DMS 273 treated with DMSO at 0.1 percent for 48 hours (cell line): ENCODE data around the gene CSHL1.
A peak's percentile ranks its signal among the peaks of the same experiment; 100 is the strongest.
"Not testable (repeated sequence)": the region's sequence is repeated elsewhere in the genome, so short reads cannot be mapped to it uniquely, and the experiment has no call there.

ENCODE experiments used
- DNase-seq: peaks from one replicate; lab custom pipeline; 2025; lab: John Stamatoyannopoulos, UW

The CSHL1 gene

GRCh38 chr17:63918789-63919305, 7.8 kb upstream of the CSHL1 start, which contains the start of gene GH1:
TSS of gene GH1 (minus strand) at chr17:63918839. CDS start at chr17:63918776, 63 bp downstream.
- DNase-seq = not testable (repeated sequence)

DNA sequence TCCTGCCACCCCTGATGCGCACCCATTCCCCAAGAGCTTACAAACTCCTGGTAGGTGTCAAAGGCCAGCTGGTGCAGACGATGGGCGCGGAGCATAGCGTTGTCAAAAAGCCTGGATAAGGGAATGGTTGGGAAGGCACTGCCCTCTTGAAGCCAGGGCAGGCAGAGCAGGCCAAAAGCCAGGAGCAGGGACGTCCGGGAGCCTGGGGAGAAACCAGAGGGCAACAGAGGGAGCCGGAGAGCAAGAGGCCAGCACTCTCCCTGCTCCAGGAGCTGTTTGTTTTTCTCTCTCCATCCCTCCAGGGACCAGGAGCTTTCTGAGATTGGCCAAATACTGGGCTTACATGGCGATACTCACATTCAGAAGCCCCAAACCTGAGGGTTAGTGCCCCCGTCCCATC, 7.2 kb upstream of the CSHL1 start:
- no peak for DNase-seq

- DNase-seq = no peak
Measured at GRCh38 chr17:63917646-63918045, 6.6 kb upstream of the CSHL1 start.

DNA sequence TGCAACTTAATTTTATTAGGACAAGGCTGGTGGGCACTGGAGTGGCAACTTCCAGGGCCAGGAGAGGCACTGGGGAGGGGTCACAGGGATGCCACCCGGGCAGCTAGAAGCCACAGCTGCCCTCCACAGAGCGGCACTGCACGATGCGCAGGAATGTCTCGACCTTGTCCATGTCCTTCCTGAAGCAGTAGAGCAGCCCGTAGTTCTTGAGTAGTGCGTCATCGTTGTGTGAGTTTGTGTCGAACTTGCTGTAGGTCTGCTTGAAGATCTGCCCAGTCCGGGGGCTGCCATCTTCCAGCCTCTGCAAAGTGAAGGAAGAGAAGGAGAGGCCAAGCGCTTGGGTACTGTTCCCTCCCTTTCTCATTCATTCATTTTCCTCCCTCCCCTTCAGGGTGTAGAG, 6.1 kb upstream of the CSHL1 start:
- not testable (repeated sequence) for DNase-seq

GRCh38 chr17:63916566-63917185, 5.6 kb upstream of the CSHL1 start:
- DNase-seq = no peak

GRCh38 chr17:63915753-63916152, 4.7 kb upstream of the CSHL1 start:
- DNase-seq = not testable (repeated sequence)

DNA sequence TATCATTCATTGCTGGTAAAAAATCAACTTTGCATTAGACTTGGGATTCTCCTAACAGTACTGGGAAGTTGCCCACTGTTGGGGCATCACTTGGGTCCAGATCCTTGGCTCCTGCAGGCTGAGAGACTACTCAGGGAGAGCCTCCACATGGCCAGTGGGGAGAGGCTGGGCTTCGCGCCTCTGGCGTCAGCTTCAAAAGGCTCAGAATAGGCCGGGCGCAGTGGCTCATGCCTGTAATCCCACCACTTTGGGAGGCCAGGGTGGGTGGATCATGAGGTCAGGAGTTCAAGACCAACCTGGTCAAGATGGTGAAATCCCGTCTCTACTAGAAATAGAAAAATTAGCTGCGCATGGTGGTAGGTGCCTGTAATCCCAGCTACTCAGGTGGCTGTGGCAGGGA, 3.4 kb upstream of the CSHL1 start:
- DNase-seq = no peak

- DNase-seq = no peak
Measured at GRCh38 chr17:63911657-63912100, 621 bp upstream of the CSHL1 start.

DNA sequence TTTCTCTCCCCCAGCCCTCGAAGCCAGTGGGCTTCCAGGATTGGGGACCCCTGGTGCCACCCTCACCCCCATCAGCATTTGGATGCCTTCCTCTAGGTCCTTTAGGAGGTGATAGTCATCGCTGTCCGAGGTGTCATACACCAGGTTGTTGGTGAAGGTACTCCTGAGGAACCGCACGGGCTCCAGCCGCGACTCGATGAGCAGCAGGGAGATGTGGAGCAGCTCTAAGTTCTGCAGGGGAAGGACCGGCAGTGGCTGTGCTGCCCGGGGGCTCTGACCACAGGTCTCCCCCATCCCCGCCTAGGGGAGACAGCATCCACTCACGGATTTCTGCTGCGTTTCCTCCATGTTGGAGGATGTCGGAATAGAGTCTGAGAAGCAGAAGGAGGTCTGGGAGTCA, 962 bp downstream of the CSHL1 start:
- no peak for DNase-seq

GRCh38 chr17:63909586-63909985, 1.5 kb downstream of the CSHL1 start:
- not testable (repeated sequence) for DNase-seq

DNA sequence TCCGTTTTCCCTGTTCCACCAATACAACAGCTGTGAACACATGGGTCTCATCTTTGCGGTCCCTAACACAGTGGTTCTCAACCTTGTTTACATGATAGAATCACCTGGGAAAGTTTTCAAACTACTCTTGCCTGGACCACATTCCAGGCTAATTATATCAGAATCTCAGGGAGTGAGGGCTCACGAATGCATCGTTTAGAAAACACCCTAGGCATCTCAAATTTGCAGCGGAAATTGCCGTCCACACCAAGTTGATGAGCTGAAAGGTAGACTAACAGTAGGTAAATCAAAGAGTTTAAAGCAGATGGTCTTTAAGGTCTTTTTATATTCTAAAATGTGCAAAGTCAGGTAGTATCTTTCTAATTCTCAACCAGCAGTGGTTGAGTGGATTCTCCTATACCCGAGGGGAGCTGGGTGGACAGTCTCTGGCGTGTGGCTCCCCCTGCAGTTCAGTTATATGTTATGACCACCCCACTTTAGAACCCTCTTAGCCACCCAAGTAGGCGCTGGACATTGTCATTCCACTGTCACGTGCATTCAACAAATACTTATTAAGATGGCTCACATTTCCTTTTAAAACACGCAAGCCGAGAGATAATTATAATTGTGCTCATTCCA, 3.8 kb downstream of the CSHL1 start:
- DNase-seq = peak; percentile 8

DNA sequence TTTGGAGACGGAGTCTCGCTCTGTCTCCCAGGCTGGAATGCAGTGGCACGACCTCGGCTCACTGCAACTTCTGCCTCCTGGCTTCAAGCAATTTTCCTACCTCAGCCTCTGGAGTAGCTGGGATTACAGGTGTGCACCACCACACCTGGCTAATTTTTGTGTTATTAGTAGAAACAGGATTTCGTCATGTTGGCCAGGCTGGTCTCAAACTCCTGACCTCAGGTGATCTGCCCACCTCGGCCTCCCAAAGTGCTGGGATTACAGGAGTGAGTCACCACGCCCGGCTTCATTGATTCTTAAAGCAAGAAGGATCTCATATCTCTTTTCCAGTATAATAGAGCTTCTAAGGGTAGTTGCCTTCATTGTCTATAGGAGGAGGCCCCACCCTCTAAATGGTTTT, 6.3 kb downstream of the CSHL1 start:
- DNase-seq = not testable (repeated sequence)

DNA sequence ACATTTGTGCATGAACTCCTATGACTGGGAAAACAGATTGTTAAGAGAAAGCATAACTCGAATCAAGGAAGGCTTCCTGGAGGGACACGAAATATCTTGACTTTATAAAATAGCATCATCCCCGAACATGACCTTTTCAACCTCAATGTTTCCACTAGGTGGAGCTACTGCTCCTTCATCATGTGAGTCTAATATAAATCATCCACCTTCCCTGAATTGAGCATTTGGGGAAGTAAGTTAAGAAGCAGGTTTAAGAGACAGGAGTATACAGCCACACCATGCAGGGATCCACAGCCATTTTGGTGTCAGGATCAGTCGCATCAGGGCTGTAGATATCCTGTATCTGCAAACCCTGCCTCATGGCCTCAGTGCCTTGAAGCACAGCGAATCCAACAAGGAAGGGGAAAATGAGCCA, 7.3 kb downstream of the CSHL1 start:
- not testable (repeated sequence) for DNase-seq

DNA sequence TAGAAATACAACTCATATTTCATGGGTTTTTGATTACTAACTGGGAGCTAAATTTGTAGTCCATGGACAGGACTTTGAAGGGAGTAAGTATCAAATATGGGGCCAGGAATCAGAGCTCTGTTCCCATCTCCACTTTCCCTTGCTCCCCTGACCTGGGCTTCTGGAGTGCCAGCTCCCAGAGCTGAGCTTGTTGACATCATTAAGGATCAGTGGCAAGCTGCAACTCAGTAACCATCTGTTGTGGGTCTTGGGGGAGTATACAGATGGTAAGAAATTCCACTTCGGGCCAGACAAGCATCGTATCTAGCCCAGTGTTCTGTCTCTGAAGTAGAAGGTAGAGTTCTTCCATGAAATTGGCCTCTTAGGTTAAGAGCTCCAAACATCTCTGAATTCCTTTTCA, 9.1 kb downstream of the CSHL1 start:
- DNase-seq = peak; percentile 86

DNA sequence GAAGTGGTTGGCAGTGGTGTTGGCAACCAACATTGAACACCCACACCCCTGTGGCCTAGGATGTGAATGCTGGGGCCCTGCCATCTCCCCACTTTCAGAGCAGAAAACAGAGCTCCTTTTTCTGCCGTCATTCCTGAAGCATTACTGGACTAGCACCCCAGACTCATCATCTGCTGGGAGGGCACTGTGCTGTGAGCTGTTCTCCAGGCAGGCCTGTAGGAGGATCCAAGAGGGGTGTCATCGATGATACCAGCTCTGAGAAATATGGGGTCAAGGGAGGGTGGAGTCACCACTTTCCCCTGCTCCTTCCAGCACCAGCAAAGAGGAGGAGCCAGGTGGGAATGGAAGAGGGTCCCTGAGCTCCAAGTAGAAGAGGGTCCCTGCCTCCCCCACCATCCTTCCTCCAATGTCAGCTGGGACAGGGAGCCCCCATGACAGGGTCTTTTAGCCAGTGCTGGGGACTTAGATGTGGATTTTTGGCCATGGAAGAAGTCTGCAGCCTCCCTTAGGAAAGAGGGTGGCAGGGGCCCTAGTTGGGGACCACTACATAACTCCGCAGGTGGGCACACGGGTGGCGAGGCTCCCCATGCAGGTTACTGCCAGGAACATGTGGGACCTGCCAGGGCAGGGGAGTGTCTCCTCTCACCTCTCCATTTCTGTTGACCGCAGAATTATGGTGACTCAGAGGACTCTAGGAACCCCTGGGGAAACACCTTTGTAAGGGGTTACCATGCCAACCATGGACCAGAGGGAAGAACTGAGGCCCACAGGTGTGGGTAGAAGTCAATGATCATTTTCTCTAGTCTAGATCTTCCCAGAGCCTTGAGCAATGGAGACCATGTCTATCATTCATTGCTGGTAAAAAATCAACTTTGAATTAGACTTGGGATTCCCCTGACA, 11.9 kb downstream of the CSHL1 start:
- DNase-seq = not testable (repeated sequence)

DNA sequence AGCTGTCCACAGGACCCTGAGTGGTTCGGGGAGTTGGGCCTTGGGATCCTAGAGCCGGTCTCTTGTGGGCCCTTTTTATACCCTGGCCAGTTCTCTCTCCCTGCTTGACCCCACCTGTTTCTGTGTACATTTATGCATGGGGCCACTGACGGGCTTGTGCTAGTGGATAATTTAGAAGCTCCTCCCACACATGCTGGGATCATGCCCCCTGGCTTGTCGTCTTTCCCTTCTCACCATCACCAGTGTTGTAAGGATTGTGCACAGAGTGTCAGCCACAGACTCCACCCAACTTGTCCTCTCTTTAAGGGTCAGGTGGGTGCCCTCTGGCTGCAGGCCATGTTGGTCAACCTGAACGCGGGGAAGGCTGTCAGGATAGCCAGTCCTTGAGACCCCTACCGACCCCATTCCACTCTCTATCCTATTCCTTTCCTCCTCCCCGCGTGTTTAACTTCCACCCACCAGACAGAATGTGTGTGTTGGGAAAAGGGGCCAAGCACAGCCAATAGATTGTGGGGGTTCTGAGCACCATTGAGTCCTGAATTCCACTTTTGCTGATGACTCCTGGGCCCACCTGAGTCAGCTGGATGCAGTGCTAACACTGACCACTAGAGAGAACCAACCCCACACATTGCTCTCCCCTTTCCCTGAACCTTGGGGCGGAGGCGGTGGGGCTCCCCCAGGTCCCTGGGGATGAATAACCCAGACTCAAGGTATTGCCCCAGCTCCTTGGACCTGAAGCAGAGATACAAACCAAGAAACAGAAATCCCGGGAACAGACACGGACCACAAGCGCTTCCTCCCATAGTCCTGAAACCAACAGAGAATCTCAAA, 14.3 kb downstream of the CSHL1 start, which contains the start of gene CSH1:
CSH1 (minus strand) TSS at position 51 of the 831 bp plus-strand sequence. CDS start 63 bp downstream, outside the sequence.
- not testable (repeated sequence) for DNase-seq

- DNase-seq = not testable (repeated sequence)
Measured at GRCh38 chr17:63894821-63895220, 16.2 kb downstream of the CSHL1 start.

DNA sequence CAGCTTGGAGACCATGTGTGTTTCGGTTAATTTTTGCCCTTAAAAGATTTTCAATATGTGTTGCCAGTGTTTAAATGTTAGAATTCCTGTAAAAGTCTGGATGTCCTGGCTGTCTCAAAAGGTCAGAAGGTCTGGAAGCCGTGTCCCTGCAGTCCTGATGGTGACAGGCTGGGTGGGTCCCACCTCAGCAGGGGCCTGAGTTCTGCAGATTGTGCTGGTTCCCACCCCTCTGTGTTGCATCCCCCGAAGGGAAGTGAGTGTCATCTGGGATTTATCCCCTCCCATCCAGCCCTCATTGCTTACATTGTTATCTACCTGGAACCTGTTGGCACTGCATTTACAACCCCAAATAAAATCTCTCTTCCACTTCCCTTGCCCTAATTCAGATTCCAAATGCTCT, 17.0 kb downstream of the CSHL1 start:
- not testable (repeated sequence) for DNase-seq

- not testable (repeated sequence) for DNase-seq
Measured at GRCh38 chr17:63892316-63893037, 18.6 kb downstream of the CSHL1 start.

GRCh38 chr17:63889026-63889848, 21.8 kb downstream of the CSHL1 start:
- DNase-seq = not testable (repeated sequence)
